Measurements from ENCODE around the gene C4B.
"Not testable (repeated sequence)": the region's sequence is repeated elsewhere in the genome, so short reads cannot be mapped to it uniquely, and the experiment has no call there.

The C4B gene

GRCh38 chr6:32035283-32036013 is 20.9 kb downstream of the C4B start:
- not testable (repeated sequence) for DNase-seq (ENCODE audit: low read depth)

- DNase-seq (ENCODE audit: low read depth), result not testable (repeated sequence)
These were observed 22.5 kb downstream of the C4B start for GRCh38 chr6:32037136-32037535.

- DNase-seq (ENCODE audit: low read depth), result not testable (repeated sequence)
These were observed 23.3 kb downstream of the C4B start, which contains the start of gene CYP21A2 for GRCh38 chr6:32037598-32038524. TSS of gene CYP21A2 (plus strand) at chr6:32038415. CDS start at chr6:32038423, 8 bp downstream.

- DNase-seq (ENCODE audit: low read depth), result not testable (repeated sequence)
These were observed 24.3 kb downstream of the C4B start for GRCh38 chr6:32038878-32039277.

- DNase-seq (ENCODE audit: low read depth), result not testable (repeated sequence)
These were observed 25.0 kb downstream of the C4B start for GRCh38 chr6:32039321-32040274.

DNA sequence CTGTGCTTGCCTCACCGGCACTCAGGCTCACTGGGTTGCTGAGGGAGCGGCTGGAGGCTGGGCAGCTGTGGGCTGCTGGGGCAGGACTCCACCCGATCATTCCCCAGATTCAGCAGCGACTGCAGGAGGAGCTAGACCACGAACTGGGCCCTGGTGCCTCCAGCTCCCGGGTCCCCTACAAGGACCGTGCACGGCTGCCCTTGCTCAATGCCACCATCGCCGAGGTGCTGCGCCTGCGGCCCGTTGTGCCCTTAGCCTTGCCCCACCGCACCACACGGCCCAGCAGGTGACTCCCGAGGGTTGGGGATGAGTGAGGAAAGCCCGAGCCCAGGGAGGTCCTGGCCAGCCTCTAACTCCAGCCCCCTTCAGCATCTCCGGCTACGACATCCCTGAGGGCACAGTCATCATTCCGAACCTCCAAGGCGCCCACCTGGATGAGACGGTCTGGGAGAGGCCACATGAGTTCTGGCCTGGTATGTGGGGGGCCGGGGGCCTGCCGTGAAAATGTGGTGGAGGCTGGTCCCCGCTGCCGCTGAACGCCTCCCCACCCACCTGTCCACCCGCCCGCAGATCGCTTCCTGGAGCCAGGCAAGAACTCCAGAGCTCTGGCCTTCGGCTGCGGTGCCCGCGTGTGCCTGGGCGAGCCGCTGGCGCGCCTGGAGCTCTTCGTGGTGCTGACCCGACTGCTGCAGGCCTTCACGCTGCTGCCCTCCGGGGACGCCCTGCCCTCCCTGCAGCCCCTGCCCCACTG is 25.9 kb downstream of the C4B start:
- not testable (repeated sequence) for DNase-seq (ENCODE audit: low read depth)

DNA sequence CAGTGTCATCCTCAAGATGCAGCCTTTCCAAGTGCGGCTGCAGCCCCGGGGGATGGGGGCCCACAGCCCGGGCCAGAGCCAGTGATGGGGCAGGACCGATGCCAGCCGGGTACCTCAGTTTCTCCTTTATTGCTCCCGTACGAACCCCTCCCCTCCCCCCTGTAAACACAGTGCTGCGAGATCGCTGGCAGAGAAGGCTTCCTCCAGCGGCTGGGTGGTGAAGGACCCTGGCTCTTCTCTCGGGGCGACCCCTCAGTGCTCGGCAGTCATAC is 26.4 kb downstream of the C4B start:
- DNase-seq (ENCODE audit: low read depth), result not testable (repeated sequence)

GRCh38 chr6:32041385-32041784 is 26.8 kb downstream of the C4B start:
- DNase-seq (ENCODE audit: low read depth), result not testable (repeated sequence)

DNA sequence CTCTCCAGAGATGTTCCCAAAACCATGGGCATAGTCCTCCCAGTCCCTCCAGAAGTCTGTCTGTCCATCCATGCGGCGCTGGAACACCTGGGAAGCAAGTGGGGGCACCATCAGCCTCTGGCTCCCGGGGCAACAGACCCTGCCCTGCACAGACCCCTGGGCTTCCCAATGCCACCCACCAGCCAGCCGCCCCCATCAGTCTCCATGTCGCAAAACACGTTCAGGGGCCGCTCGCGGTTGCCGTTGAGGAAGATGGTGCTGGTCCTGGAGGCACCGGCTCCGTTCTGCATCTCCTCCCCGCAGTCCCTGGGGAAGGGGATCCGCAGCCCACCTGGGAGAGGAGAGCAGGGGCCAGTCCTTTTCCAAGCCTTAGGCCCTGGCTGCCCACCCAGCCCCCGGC is 27.7 kb downstream of the C4B start:
- DNase-seq (ENCODE audit: low read depth), result not testable (repeated sequence)

DNA sequence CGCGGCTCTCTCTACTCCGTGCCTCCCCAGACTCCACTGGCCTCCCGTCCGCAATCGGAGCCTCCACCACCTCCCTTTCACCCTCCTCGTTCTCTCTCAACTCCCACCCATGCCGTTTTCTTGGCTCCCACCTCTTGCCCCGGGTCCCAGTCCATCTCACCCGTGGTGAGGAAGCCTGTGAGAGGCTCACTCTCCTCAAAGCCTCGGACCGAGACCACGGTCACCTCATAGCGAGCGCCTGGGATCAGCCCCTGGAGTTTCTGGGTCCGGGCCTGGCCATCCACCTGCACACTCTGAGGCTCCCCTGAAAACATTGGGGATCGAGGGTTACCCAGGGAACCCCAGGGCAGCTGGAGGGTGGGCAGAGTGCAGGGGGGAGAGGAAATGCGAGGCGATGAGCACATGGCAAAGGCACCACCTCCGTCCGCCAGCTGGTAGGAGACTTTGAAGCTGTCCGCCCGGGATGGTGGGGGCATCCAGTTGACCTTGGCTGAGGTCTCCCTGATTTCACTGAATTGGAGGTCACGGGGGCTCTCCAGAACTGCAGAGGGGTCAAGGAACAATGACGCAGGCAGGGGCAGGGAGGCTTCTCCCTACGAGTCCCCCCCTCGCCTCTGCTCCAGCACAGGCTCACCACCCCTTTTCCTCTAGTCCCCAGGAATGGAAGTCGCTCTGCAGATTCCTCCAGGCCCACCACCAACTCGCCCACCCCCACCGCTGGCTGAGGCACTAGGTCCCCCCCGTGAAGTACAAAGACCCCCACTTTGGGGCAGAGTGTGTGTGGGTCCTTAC is 29.2 kb downstream of the C4B start:
- DNase-seq (ENCODE audit: low read depth), result not testable (repeated sequence)

GRCh38 chr6:32044916-32045315 is 30.3 kb downstream of the C4B start:
- DNase-seq (ENCODE audit: low read depth), result not testable (repeated sequence)

GRCh38 chr6:32045811-32046449 is 31.3 kb downstream of the C4B start:
- no peak for DNase-seq (ENCODE audit: low read depth)

- peak; percentile 43 for DNase-seq (ENCODE audit: low read depth)
These were observed 32.0 kb downstream of the C4B start for GRCh38 chr6:32046450-32047083.

DNA sequence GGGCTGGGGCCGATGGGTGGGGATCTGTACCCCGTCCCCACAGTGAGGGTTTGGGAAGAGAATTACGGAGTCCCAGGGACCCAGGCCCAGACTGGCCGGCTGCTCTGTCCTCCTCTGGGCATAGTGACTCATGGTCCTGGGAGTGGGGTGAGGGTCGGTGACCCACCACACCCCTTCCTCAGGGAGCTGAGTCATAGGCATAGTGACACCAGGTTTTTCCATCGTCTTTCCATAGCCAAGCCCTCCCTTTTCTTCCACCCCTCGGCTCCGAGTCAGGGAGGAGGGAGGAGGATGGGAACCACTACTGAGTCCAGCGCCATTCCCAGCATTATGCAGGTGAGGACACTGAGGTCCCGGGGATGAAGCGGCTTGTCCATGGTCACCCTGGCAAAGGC is 32.5 kb downstream of the C4B start:
- DNase-seq (ENCODE audit: low read depth), result peak; percentile 50

GRCh38 chr6:32047539-32047854 is 32.9 kb downstream of the C4B start:
- no peak for DNase-seq (ENCODE audit: low read depth)

- peak; percentile 64 for DNase-seq (ENCODE audit: low read depth)
These were observed 33.5 kb downstream of the C4B start for GRCh38 chr6:32047855-32048766.

GRCh38 chr6:32049149-32049548 is 34.6 kb downstream of the C4B start:
- not testable (repeated sequence) for DNase-seq (ENCODE audit: low read depth)

DNA sequence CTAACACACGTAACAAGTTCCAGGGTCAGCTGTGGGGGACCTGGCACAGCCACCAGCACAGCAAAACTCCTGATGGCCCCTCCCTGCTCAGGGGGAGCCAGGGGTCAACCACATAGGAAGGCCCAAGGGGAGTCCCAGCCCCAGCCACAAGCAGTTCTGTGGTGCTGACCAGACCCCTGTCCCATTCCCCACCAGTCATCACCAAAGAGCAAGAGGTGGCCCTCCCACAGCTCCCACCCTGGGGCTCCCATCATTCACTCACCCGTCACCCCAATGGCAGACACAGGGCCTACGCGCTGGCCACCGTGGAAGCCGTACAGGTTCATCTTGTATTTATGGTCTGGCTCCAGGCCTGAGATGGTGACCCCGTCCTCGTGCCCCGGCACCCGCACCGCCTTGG is 35.1 kb downstream of the C4B start:
- DNase-seq (ENCODE audit: low read depth), result not testable (repeated sequence)
